DMS79 treated with DMSO at 0.1 percent for 48 hours (cell line): ENCODE data around the gene NDNF.

Experiments
- DNase-seq: peaks from one replicate; lab custom pipeline; 2025; lab: John Stamatoyannopoulos, UW

NDNF gene

GRCh38 chr4:121014544-121014943, 57.8 kb downstream of the NDNF start:
- no peak for DNase-seq

GRCh38 chr4:121011780-121012340, 60.5 kb downstream of the NDNF start:
- no peak for DNase-seq

- DNase-seq, result no peak
Observed at GRCh38 chr4:121011138-121011537, 61.2 kb downstream of the NDNF start.

- DNase-seq, result no peak
Observed at GRCh38 chr4:121009578-121010478, 62.5 kb downstream of the NDNF start.

DNA sequence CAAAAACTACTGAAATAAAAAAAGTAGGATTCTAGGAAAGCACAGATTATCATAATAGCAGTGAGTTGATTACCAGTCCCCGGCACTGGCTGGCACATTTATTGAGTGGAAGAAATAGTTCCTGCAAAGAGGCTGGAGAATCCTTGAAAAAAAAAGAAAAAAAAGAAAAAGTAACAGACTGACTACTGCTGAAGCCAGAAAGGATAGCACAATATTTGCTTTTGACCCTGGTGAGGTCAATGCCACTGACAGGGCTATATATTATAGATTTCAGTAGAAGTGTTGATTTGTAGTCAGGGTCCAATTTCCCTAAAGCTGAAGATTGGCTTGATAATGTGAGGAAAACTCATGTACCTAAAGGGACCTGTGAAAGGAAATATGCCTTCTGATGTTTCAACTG, 64.7 kb downstream of the NDNF start:
- DNase-seq, result no peak

GRCh38 chr4:121003863-121004262, 68.5 kb downstream of the NDNF start:
- DNase-seq, result no peak

GRCh38 chr4:120995266-120996010, 76.9 kb downstream of the NDNF start:
- DNase-seq, result no peak

DNA sequence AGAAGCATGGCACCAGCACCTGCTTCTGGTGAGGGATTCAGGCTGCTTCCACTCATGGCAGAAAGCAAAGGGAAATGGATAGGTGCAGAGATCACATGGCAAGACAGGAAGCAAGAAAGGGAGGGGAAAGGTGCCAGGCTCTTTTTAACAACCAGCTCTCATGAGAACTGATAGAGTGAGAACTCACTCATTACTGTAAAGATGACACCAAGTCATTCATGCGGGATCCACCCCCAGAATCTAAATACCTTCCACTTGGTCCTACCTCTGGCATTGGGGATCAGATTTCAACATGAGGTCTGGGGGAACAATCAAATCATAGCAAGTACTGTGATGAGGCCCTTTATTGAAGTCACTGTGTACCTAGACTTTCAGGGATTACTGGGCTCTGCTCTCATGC, 77.8 kb downstream of the NDNF start:
- DNase-seq, result no peak

- no peak for DNase-seq
Observed at GRCh38 chr4:120991885-120992284, 80.5 kb downstream of the NDNF start.

- no peak for DNase-seq
Observed at GRCh38 chr4:120990246-120990645, 82.1 kb downstream of the NDNF start.
